Sigmoid colon (tissue), 4 donors: ENCODE data around the gene MID1.

Experiments
- CTCF ChIP-seq, 4 experiments: fragments of 450-650 bp in 3 of 4; fragments of 200-600 bp in 1 of 4; IDR thresholded peaks; one replicate each; pipeline ENCODE4 v1.5.1; 2016 to 2019; ENCODE audit warnings: antibody characterized with exemption in 4 of 4, mild to moderate bottlenecking in 3 of 4, moderate library complexity in 2 of 4
- EP300 ChIP-seq, 4 donors: sonication (generic); formaldehyde crosslinking; IDR thresholded peaks; one replicate each; pipeline ENCODE4 v1.6.1; 2017; ENCODE audit warnings: antibody characterized with exemption in 4 of 4
- POLR2A ChIP-seq, 2 donors: fragments of 450-650 bp; IDR thresholded peaks; one replicate each; pipeline ENCODE4 v1.6.1; 2016; ENCODE audit warnings: antibody characterized with exemption in 2 of 2, mild to moderate bottlenecking in 2 of 2, moderate library complexity in 2 of 2

- TF ChIP-seq CTCF (IDR thresholded peaks at IDR 0.05) (no peak), POLR2A (IDR thresholded peaks at IDR 0.05) (no peak), EP300 (IDR thresholded peaks at IDR 0.05) (no peak)
Observed at GRCh38 chrX:10611441-10612090, 8.8 kb downstream of the MID1 start.
